ENCODE results near the gene SERGEF.

Gene SERGEF

DNA sequence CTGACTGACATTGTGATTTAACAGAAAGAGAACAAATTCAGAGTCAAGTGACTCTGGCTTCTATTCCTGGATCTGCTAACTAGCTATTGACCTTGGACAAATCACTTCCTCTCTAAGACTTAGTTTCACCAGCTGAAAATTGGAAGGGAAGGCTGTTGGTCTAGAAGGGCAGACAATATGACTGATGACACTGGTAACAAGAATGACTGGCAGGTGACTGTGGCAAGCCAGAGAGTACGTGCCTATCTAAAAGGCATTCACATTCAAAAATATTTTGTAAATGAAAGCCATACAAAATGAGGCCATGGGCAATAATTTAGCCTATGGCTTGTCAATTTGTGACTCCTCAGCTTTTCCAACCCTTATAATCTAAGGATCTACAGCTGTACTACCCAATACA, 23.5 kb downstream of the SERGEF start:
- H2AFZ ChIP-seq (ENCODE audit: low read depth, low read length, severe bottlenecking) = no peak overlapping the region
- no peak overlapping the region for H3K4me2 ChIP-seq (ENCODE audit: low read depth, low read length, poor library complexity, severe bottlenecking)
- H3K9me2 ChIP-seq (replicated peaks; ENCODE audit: insufficient read depth, low read length) = no peaks in the 10 kb centered on the region
- no peaks in the 10 kb centered on the region for H4K20me1 ChIP-seq (ENCODE audit: low read depth, low read length)
- TF ChIP-seq, protein P1, sequence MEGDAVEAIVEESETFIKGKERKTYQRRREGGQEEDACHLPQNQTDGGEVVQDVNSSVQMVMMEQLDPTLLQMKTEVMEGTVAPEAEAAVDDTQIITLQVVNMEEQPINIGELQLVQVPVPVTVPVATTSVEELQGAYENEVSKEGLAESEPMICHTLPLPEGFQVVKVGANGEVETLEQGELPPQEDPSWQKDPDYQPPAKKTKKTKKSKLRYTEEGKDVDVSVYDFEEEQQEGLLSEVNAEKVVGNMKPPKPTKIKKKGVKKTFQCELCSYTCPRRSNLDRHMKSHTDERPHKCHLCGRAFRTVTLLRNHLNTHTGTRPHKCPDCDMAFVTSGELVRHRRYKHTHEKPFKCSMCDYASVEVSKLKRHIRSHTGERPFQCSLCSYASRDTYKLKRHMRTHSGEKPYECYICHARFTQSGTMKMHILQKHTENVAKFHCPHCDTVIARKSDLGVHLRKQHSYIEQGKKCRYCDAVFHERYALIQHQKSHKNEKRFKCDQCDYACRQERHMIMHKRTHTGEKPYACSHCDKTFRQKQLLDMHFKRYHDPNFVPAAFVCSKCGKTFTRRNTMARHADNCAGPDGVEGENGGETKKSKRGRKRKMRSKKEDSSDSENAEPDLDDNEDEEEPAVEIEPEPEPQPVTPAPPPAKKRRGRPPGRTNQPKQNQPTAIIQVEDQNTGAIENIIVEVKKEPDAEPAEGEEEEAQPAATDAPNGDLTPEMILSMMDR (IDR thresholded peaks at IDR 0.05; ENCODE audit: insufficient read depth, low read length, poor library complexity, severe bottlenecking) = no peak
- no peak for TF ChIP-seq EZH2phosphoT487 (conservative IDR thresholded peaks at IDR 0.05; ENCODE audit: low read length)
- no peak overlapping the region for H3K27ac ChIP-seq (ENCODE audit: low read depth, low read length)
- H3K9ac ChIP-seq (ENCODE audit: low read length) = no peak overlapping the region
- no peaks in the 10 kb centered on the region for H3F3A ChIP-seq (ENCODE audit: insufficient read depth)
- H3K79me2 ChIP-seq (ENCODE audit: insufficient read depth, low read length) = no peaks in the 10 kb centered on the region
- no peaks in the 10 kb centered on the region for H3K9me3 ChIP-seq (ENCODE audit: insufficient read depth, low read length)
- no peak overlapping the region for H3K4me3 ChIP-seq (ENCODE audit: insufficient read depth, low read length, poor library complexity, severe bottlenecking)
- no peaks in the 10 kb centered on the region for H3K27me3 ChIP-seq (ENCODE audit: low read length)
- peaks cover 27% of the 10 kb centered on the region; the same call in 1 of the 2 replicates for H3K36me3 ChIP-seq (ENCODE audit: low read length)

DNA sequence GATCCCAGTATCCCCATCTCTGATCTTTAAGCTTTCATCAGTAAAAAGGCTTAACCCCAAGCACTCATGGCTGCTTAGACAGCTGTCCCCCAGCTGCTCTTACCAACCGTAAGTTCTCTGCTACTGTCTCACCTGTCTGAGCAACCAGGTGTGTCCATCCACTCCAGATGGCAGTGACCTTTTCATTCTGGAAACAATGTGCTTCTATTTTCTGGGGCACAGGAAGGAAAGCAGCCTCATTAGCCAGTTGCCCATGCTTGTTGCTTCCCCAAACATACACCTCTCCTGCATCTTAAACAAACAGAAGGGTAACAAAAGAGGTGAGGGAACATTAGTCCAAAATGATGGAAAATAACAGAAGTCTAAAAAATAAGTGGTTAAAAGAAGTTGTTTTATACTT, 24.4 kb downstream of the SERGEF start:
- no peak overlapping the region for H3K9ac ChIP-seq (ENCODE audit: low read length)
- no peak overlapping the region for H3K4me2 ChIP-seq (ENCODE audit: low read depth, low read length, poor library complexity, severe bottlenecking)
- no peaks in the 10 kb centered on the region for H3K9me2 ChIP-seq (replicated peaks; ENCODE audit: insufficient read depth, low read length)
- no peaks in the 10 kb centered on the region for H3F3A ChIP-seq (ENCODE audit: insufficient read depth)
- no peak for TF ChIP-seq EZH2phosphoT487 (conservative IDR thresholded peaks at IDR 0.05; ENCODE audit: low read length)
- TF ChIP-seq, protein P1 (IDR thresholded peaks at IDR 0.05; ENCODE audit: insufficient read depth, low read length, poor library complexity, severe bottlenecking) = no peak
- no peaks in the 10 kb centered on the region for H3K9me3 ChIP-seq (ENCODE audit: insufficient read depth, low read length)
- no peak overlapping the region for H3K4me3 ChIP-seq (ENCODE audit: insufficient read depth, low read length, poor library complexity, severe bottlenecking)
- H3K27me3 ChIP-seq (ENCODE audit: low read length) = no peaks in the 10 kb centered on the region
- no peak overlapping the region for H2AFZ ChIP-seq (ENCODE audit: low read depth, low read length, severe bottlenecking)
- no peaks in the 10 kb centered on the region for H4K20me1 ChIP-seq (ENCODE audit: low read depth, low read length)
- H3K79me2 ChIP-seq (ENCODE audit: insufficient read depth, low read length) = no peaks in the 10 kb centered on the region
- no peak overlapping the region for H3K27ac ChIP-seq (ENCODE audit: low read depth, low read length)
- H3K36me3 ChIP-seq (ENCODE audit: low read length) = peaks cover 27% of the 10 kb centered on the region; the same call in 1 of the 2 replicates

DNA sequence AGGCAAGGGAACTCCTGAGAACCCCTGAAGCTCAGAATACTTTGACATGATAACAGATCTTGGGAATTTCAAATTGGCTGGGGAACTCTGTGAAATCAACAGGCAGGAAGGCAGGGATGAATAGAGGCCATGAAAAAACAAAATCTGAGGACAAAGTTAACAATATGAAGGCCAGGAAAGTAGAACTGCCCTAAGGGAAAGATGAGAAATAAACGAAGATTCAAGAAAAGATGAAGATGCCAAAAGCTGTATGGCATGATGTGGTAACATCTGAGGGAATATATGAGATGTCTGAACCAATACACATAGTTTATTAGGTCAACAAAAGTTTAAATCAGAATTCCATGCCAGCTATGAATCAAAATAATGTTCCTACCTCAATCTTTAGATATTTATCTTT, 25.0 kb downstream of the SERGEF start:
- Histone ChIP-seq H3K9me3 (ENCODE audit: insufficient read depth, low read length) (no peaks in the 10 kb centered on the region), H3K9me2 (replicated peaks; ENCODE audit: insufficient read depth, low read length) (no peaks in the 10 kb centered on the region), H4K20me1 (ENCODE audit: low read depth, low read length) (no peaks in the 10 kb centered on the region), H3K27me3 (ENCODE audit: low read length) (no peaks in the 10 kb centered on the region), H3F3A (ENCODE audit: insufficient read depth) (no peaks in the 10 kb centered on the region), H3K4me2 (ENCODE audit: low read depth, low read length, poor library complexity, severe bottlenecking) (no peak overlapping the region), H3K27ac (ENCODE audit: low read depth, low read length) (no peak overlapping the region), H3K79me2 (ENCODE audit: insufficient read depth, low read length) (no peaks in the 10 kb centered on the region), H3K9ac (ENCODE audit: low read length) (no peak overlapping the region), H3K4me3 (ENCODE audit: insufficient read depth, low read length, poor library complexity, severe bottlenecking) (no peak overlapping the region), H3K36me3 (ENCODE audit: low read length) (peaks cover 27% of the 10 kb centered on the region; the same call in 1 of the 2 replicates), H2AFZ (ENCODE audit: low read depth, low read length, severe bottlenecking) (no peak overlapping the region)
- TF ChIP-seq EZH2phosphoT487 (conservative IDR thresholded peaks at IDR 0.05; ENCODE audit: low read length) = no peak
- TF ChIP-seq, protein P1 (IDR thresholded peaks at IDR 0.05; ENCODE audit: insufficient read depth, low read length, poor library complexity, severe bottlenecking) = no peak
